Breast epithelium (tissue), 3 donors: ENCODE measurements around the gene ATP1B2.

Source experiments
- POLR2AphosphoS5 ChIP-seq, 3 donors: sonication (generic); formaldehyde crosslinking; IDR thresholded peaks; one replicate each; pipeline ENCODE4 v1.6.1; 2017; ENCODE audit warnings: antibody characterized with exemption in 3 of 3
- TF ChIP-seq, protein P1 (sequence below), 3 donors: fragments of 450-650 bp; IDR thresholded peaks; one replicate each; pipeline ENCODE4 v1.5.1; 2016 to 2017; ENCODE audit warnings: antibody characterized with exemption in 3 of 3, mild to moderate bottlenecking in 3 of 3, moderate library complexity in 3 of 3

DNA sequence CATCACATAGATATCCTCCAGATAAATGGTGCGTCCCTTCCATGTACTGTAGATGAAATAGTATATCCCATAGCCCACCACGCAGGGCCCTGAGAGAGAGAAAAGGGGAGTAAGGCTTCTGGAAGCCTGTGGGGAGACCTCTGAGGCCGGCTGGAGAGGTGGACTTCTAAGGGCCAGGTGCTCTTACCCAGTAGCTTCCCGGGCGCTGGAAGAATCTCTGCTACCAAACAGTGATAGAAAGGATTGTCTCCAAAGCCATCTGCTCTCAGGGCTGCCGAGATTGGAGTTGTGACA is 23.8 kb upstream of the ATP1B2 start:
- TF ChIP-seq POLR2AphosphoS5 (IDR thresholded peaks at IDR 0.05) = no peak
- TF ChIP-seq, protein P1, sequence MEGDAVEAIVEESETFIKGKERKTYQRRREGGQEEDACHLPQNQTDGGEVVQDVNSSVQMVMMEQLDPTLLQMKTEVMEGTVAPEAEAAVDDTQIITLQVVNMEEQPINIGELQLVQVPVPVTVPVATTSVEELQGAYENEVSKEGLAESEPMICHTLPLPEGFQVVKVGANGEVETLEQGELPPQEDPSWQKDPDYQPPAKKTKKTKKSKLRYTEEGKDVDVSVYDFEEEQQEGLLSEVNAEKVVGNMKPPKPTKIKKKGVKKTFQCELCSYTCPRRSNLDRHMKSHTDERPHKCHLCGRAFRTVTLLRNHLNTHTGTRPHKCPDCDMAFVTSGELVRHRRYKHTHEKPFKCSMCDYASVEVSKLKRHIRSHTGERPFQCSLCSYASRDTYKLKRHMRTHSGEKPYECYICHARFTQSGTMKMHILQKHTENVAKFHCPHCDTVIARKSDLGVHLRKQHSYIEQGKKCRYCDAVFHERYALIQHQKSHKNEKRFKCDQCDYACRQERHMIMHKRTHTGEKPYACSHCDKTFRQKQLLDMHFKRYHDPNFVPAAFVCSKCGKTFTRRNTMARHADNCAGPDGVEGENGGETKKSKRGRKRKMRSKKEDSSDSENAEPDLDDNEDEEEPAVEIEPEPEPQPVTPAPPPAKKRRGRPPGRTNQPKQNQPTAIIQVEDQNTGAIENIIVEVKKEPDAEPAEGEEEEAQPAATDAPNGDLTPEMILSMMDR (IDR thresholded peaks at IDR 0.05) = no peak
